GM19395 (cell line): ENCODE measurements around the gene SMARCA4.
"Not testable (repeated sequence)": the region's sequence is repeated elsewhere in the genome, so short reads cannot be mapped to it uniquely, and the experiment has no call there.

ENCODE experiments used
- ATAC-seq: cut with Tn5 transposase; IDR thresholded peaks from one replicate; pipeline ENCODE4 v1.9.1; 2021; ENCODE audit warnings: mild to moderate bottlenecking, moderate library complexity; ENCODE audit not compliant: unreplicated experiment

SMARCA4 gene

DNA sequence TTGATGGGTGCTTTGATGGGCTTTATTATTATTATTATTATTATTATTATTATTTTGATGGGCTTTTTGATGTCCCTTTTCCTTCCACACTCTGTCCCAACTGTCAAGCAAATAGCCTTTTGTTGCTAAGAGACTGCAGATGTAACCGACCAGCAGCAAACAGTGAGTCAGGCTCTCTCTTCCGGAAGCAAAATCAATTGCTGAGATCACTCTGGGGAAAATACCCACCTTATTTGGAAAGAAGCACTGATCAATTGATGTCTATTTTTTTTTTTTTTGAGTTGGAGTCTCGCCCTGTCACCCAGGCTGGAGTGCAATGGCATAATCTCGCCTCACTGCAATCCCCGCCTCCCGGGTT, 131.3 kb downstream of the SMARCA4 start:
- no peak for ATAC-seq

DNA sequence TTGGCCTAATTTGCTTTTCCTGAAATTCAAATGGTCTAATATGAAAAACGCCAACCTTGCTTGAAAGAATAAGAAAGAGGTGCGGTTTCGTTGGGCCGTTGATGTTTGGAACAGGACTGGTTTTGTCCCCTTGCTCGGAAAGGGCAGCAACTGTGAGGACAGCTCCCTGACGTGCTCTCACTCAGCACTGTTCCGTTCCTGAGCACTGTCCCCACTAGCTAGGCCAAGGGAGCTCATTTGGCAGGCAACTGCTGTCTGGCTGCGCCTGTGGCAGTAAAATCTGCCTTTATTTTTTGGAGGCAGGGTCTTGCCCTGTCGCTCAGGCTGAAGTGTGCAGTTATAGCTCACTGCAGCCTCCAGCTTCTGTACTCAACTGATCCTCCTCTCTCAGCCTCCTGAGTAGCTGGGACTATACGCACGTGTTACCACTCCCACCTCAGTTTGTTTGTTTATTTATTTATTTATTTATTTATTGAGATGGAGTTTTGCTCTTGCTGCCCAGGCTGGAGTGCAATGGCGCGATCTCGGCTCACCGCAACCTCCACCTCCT, 132.9 kb downstream of the SMARCA4 start:
- ATAC-seq, result no peak

DNA sequence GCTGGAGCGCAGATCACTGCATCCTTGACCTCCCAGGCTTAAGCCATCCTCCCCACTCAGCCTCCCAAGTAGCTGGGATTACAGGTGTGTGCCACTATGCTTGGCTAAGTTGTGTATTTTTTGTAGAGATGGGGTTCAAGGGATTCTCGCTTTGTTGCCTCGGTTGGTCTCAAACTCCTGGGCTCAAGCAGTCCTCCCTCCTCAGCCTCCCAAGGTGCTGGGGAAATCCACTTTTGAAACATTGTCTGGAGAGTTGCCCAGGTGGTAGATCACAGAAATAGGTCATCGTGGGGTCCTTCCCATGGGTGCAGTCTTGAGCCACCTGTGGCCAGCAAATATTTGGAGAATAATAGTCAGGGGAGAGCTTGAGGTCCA, 133.7 kb downstream of the SMARCA4 start:
- no peak for ATAC-seq

DNA sequence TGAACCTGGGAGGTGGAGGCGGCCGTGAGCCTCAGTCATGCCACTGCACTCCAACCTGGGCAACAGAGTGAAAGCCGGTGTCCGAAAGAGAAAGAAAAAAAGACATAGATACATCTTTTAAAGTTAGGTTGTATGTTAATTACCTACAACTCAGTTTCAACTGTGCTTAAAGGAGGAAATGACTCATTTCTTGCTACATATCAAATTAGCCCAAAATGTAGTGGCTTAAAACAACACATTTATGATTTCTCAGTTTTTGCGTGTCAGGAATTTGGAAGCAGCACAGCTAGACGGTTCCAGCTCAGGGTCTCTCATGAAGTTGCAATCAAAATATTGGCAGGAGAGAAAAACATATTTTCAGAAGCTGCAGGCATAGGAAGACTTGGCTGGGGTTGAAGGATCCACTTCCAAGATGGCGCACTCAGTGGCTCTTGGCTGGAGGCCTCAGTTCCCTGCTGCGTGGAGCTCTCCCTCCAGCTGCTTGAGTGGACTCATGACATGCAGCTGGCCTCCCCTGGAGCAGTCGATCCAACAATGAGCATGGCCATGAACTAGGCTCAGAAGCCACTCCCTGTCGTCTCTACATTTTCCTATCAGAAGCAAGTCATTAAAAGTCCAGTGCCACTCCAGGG, 135.5 kb downstream of the SMARCA4 start:
- no peak for ATAC-seq

DNA sequence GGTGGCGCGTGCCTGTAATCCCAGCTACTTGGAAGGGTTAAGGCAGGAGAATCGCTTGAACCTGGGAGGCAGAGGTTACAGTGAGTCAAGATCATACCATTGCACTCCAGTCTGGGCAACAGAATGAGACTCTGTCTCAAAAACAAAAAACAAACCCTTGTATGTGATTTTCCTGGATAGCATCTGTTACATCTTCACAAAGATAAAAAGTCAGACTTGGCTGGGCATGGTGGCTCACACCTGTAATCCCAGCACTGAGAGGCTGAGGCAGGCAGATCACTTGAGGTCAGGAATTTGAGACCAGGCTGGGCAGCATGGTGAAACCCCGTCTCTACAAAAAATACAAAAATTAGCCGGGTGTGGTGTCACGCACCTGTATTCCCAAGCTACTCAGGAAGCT, 136.5 kb downstream of the SMARCA4 start:
- ATAC-seq, result not testable (repeated sequence)

DNA sequence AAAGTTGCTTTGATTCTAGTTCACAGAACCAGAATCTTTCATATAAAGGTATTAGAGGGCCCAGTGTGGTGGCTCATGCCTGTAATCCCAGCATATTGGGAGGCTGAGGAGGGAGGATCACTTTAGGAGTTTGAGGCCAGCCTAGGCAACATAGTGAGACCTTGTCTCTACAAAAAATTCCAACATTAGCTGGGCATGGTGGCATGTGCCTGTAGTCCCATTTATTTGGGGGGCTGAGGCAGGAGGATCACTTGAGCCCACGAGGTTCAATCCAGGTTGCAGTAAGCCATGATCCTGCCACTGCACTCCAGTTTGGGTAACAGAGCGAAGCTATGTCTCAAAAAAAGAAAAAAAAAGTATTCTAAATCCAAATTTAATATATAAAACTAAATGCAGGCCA, 137.5 kb downstream of the SMARCA4 start:
- ATAC-seq, result no peak

DNA sequence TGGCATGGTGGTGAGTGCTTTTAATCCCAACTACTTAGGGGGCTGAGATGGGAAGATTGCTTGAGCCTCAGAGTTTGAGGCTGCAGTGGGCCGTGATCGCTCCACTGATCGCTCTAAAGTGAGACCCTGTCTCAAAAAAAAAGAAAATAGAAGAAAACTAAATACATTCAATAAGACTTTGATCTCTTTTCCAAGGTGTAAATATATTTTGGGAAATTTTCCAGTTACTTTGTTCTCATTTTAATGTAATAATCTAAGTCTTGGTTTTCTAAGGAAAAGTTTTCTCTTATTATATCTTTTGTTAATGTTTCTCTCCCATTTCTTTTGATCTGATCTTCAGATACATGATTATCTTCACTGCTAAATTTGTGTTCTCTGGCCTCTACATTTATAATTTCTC, 138.0 kb downstream of the SMARCA4 start:
- no peak for ATAC-seq

DNA sequence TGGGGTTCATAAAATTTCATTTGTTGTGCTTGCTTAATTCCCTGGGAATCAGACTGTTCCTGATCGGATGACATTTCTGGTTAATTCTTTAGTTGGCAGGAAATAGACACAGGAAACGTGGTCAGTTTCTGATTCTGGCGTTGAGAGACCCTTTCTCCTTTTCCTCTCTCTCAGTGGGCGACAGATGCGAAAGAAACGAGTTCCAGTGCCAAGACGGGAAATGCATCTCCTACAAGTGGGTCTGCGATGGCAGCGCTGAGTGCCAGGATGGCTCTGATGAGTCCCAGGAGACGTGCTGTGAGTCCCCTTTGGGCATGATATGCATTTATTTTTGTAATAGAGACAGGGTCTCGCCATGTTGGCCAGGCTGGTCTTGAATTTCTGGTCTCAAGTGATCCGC, 139.2 kb downstream of the SMARCA4 start:
- no peak for ATAC-seq

DNA sequence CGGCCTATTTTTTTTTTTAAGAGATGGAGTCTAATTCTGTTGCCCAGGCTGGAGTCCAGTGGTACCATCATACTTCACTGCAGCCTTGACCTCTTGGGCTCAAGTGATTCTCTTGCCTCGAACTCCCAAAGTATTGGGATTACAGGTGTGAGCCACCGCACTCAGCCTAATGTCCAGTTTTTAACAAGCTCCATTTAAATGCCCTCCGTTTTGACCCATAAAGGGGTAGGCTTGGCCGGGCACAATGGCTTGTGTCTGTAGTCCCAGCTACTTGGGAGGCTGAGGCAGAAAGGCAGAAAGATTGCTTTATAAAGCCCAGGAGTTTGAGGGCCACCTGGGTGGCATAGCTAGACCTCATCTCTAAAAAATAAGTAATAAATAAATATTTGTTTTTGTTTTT, 140.2 kb downstream of the SMARCA4 start:
- ATAC-seq, result no peak

DNA sequence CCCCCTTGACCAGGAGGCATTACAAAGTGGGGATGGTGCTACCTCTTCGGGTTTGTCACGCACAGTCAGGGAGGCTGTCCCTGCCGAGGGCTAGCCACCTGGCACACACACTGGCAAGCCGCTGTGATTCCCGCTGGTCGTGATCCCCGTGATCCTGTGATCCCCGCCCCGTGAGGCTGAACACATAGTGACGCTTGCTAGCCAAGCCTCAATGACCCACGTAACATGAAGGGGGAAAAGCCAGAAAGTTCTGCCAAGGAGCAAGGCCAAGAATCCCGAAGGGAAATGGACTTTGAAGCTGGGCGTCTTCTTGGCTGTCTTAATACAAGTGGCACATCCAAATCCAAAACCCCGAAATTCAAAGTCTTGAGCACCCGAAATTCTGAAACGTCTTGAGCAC, 142.1 kb downstream of the SMARCA4 start:
- ATAC-seq, result no peak

DNA sequence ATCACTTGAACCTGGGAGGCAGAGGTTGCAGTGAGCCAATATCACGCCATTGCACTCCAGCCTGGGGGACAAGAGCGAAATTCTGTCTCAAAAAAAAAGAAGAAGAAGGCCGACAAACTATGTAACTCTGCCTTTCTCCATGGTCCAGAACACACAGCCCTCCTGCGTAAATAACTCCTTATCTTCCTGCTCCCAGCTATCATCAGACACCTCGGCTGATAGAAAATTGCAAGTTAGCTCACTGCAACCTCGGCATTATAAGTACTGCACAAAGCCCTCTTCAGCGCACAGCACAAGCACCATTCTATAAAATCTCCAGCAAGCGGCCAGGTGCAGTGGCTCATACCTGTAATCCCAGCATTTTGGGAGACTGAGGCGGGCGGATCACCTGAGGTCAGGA, 142.8 kb downstream of the SMARCA4 start:
- ATAC-seq, result not testable (repeated sequence)

DNA sequence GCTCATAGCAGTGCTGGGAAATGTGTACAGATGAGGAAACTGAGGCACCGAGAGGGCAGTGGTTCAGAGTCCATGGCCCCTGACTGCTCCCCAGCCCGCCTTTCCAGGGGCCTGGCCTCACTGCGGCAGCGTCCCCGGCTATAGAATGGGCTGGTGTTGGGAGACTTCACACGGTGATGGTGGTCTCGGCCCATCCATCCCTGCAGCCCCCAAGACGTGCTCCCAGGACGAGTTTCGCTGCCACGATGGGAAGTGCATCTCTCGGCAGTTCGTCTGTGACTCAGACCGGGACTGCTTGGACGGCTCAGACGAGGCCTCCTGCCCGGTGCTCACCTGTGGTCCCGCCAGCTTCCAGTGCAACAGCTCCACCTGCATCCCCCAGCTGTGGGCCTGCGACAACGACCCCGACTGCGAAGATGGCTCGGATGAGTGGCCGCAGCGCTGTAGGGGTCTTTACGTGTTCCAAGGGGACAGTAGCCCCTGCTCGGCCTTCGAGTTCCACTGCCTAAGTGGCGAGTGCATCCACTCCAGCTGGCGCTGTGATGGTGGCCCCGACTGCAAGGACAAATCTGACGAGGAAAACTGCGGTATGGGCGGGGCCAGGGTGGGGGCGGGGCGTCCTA, 144.3 kb downstream of the SMARCA4 start:
- no peak for ATAC-seq

DNA sequence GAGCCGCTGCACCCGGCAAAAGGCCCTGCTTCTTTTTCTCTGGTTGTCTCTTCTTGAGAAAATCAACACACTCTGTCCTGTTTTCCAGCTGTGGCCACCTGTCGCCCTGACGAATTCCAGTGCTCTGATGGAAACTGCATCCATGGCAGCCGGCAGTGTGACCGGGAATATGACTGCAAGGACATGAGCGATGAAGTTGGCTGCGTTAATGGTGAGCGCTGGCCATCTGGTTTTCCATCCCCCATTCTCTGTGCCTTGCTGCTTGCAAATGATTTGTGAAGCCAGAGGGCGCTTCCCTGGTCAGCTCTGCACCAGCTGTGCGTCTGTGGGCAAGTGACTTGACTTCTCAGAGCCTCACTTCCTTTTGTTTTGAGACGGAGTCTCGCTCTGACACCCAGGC, 145.6 kb downstream of the SMARCA4 start:
- no peak for ATAC-seq

DNA sequence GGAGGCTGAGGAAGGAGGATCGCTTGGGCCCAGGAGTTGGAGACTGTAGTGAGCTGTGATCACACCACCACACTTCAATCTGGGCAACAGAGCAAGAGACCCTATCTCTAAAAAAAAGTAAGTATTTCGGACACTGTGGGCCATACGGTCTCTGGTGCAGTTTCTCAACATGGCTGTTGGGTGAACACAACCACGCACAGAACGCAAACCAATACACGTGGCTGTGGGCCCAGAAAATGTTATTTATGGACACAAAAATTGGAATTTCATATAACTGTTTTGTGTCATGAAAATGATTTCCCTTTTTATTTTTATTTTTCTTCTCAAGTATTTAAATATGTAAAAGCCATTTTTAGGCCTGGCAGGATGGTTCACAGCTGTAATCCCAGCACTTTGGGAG, 147.9 kb downstream of the SMARCA4 start:
- ATAC-seq, result no peak

DNA sequence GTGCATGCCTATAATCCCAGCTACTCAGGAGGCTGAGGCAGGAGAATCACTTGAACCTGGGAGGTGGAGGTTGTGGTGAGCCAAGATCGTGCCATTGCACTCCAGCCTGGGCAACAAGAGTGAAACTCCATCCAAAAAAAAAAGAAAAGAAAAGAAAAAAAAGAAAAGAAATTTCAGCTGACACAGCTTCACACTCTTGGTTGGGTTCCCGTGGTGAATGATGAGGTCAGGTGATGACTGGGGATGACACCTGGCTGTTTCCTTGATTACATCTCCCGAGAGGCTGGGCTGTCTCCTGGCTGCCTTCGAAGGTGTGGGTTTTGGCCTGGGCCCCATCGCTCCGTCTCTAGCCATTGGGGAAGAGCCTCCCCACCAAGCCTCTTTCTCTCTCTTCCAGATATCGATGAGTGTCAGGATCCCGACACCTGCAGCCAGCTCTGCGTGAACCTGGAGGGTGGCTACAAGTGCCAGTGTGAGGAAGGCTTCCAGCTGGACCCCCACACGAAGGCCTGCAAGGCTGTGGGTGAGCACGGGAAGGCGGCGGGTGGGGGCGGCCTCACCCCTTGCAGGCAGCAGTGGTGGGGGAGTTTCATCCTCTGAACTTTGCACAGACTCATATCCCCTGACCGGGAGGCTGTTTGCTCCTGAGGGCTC, 150.4 kb downstream of the SMARCA4 start:
- no peak for ATAC-seq

DNA sequence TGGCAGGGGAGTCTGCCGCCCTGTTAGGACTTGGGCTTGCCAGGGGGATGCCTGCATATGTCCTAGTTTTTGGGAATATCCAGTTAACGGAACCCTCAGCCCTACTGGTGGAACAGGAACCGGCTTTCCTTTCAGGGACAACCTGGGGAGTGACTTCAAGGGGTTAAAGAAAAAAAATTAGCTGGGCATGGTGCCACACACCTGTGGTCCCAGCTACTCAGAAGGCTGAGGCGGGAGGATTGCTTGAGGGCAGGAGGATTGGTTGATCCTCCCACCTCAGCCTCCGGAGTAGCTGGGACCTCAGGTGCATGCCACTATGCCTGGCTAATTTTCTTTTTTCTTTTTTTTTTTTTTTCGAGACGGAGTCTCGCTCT, 150.9 kb downstream of the SMARCA4 start:
- no peak for ATAC-seq
